HCT116 (cell line): Measurements from ENCODE around the gene CLDN34. TPM values are rescaled to one million over a fixed set of nuclear protein-coding genes. Genes with fewer than 3 reads are reported as not detected.

Source experiments
- ATAC-seq: fragments of 200-7000 bp; cut with Tn5 transposase; 2 replicates; pipeline ENCODE4 v1.9.1; 2020; ENCODE audit warnings: mild to moderate bottlenecking, moderate library complexity
- BruUV-seq: library from RNA; stranded (reverse); fragments of 400-500 nt; replicated peaks from 2 replicates; lab custom pipeline; 2021; lab: Mats Ljungman, UMichigan
- CTCF ChIA-PET: fragments of 300-600 bp; sonication (Branson Sonifier 250); formaldehyde crosslinking; loops from one replicate; lab custom pipeline; 2021; ENCODE audit warnings: antibody characterized with exemption; lab: Charles Lee
- POLR2A ChIA-PET: fragments of 300-600, 350-600 bp; sonication (Branson Sonifier 250); formaldehyde crosslinking; loops from one replicate; lab custom pipeline; 2021; ENCODE audit warnings: antibody characterized with exemption; lab: Charles Lee
- RAD21 ChIA-PET, 2 experiments: fragments of 300-600 bp; sonication (Branson Sonifier 250); formaldehyde crosslinking; loops; one replicate each; lab custom pipeline; 2023; ENCODE audit warnings: low total read pairs in 2 of 2; ENCODE audit not compliant: uncharacterized antibody in 2 of 2, unreplicated experiment in 2 of 2, low non-redundant PET in 1 of 2; lab: Charles Lee
- DNase-seq: peaks from one replicate; pipeline ENCODE4 v3.0.0-alpha.2; 2010; ENCODE audit warnings: low read depth, low spot score
- H2AFZ ChIP-seq: fragments of 200-600 bp; shearing (Covaris generic), sonication (generic); 2 replicates; pipeline ENCODE4 v1.6.1; 2017; ENCODE audit warnings: low read depth, mixed run types, mixed read lengths, antibody characterized with exemption, low read length; ENCODE audit not compliant: poor library complexity, severe bottlenecking
- H3K27ac ChIP-seq: 2 replicates; pipeline ENCODE4 v1.5.1; 2012; ENCODE audit warnings: low read depth, low read length
- H3K27me3 ChIP-seq: fragments of 200-600 bp; sonication (generic); 2 replicates; pipeline ENCODE4 v1.6.1; 2016; ENCODE audit warnings: mixed run types, low read length, mixed read lengths; ENCODE audit not compliant: insufficient read depth
- H3K36me3 ChIP-seq, 2 experiments: fragments of 200-500 bp in 1 of 2; fragments of 200-600 bp in 1 of 2; sonication (Bioruptor generic) in 1 of 2; sonication (generic) in 1 of 2; 2 replicates each; pipeline versions ENCODE4 v1.5.1 to v1.6.1; 2014 to 2016; ENCODE audit warnings: low read length in 2 of 2, inconsistent platforms in 1 of 2, mixed read lengths in 1 of 2, mixed run types in 1 of 2; ENCODE audit not compliant: insufficient read depth in 2 of 2, control insufficient read depth in 1 of 2
- H3K4me1 ChIP-seq, 2 experiments: fragments of 200-600 bp in 1 of 2; sonication (generic) in 1 of 2; 2 replicates each; pipeline versions ENCODE4 v1.5.1 to v1.6.1; 2012 to 2017; ENCODE audit warnings: low read length in 2 of 2, inconsistent platforms in 1 of 2, mild to moderate bottlenecking in 1 of 2, mixed read lengths in 1 of 2, mixed run types in 1 of 2, moderate library complexity in 1 of 2; ENCODE audit not compliant: insufficient read depth in 2 of 2, control insufficient read depth in 1 of 2
- H3K4me2 ChIP-seq: fragments of 200-600 bp; sonication (generic); 2 replicates; pipeline ENCODE4 v1.6.1; 2017; ENCODE audit warnings: mixed run types, low read length, mixed read lengths
- H3K4me3 ChIP-seq, 2 experiments: fragments of 200-600 bp in 1 of 2; sonication (generic) in 1 of 2; replicated peaks in 1 of 2; 2 replicates each; pipeline ENCODE4 v1.5.1; 2011 to 2016; ENCODE audit warnings: low read length in 2 of 2, control low read depth in 1 of 2, low read depth in 1 of 2, mild to moderate bottlenecking in 1 of 2, mixed read lengths in 1 of 2, mixed run types in 1 of 2
- H3K79me2 ChIP-seq: fragments of 200-600 bp; sonication (generic); 2 replicates; pipeline ENCODE4 v1.6.1; 2017; ENCODE audit warnings: mild to moderate bottlenecking, mixed run types, low read length, moderate library complexity, mixed read lengths; ENCODE audit not compliant: insufficient read depth
- H3K9ac ChIP-seq: fragments of 200-600 bp; sonication (generic); 2 replicates; pipeline ENCODE4 v1.6.1; 2016; ENCODE audit warnings: low read length, mixed read lengths
- H3K9me2 ChIP-seq: fragments of 200-600 bp; sonication (generic), shearing (Covaris generic); 2 replicates; pipeline ENCODE4 v1.6.1; 2017; ENCODE audit warnings: mixed run types, mild to moderate bottlenecking, moderate library complexity; ENCODE audit not compliant: insufficient read depth
- H3K9me3 ChIP-seq, 2 experiments: fragments of 200-500 bp in 1 of 2; fragments of 200-600 bp in 1 of 2; sonication (Bioruptor generic) in 1 of 2; sonication (generic) in 1 of 2; 2 replicates each; pipeline ENCODE4 v1.6.1; 2014 to 2017; ENCODE audit warnings: low read length in 2 of 2, mixed read lengths in 2 of 2, inconsistent platforms in 1 of 2, low read depth in 1 of 2, mild to moderate bottlenecking in 1 of 2, mixed run types in 1 of 2, moderate library complexity in 1 of 2; ENCODE audit not compliant: control insufficient read depth in 1 of 2, insufficient read depth in 1 of 2
- H4K20me1 ChIP-seq: fragments of 200-600 bp; sonication (generic), shearing (Covaris generic); 2 replicates; pipeline ENCODE4 v1.6.1; 2017; ENCODE audit warnings: mixed run types, mild to moderate bottlenecking, moderate library complexity; ENCODE audit not compliant: insufficient read depth
- EGR1 ChIP-seq: IDR thresholded peaks from 2 replicates; pipeline ENCODE4 v1.6.1; 2012; ENCODE audit warnings: low read depth
- SIN3A ChIP-seq: IDR thresholded peaks from 2 replicates; pipeline ENCODE4 v1.6.1; 2012; ENCODE audit warnings: low read depth
- SP1 ChIP-seq: IDR thresholded peaks from 2 replicates; pipeline ENCODE4 v1.6.1; 2012; ENCODE audit warnings: low read depth
- SRF ChIP-seq: IDR thresholded peaks from 2 replicates; pipeline ENCODE4 v1.6.1; 2012; ENCODE audit warnings: low read depth
- TCF7L2 ChIP-seq: IDR thresholded peaks from 2 replicates; pipeline ENCODE4 v1.7.0; 2011; ENCODE audit warnings: borderline replicate concordance, inconsistent platforms; ENCODE audit not compliant: insufficient read depth, insufficient read length; ENCODE audit errors: extremely low read depth
- ZFX ChIP-seq: fragments of 450-650 bp; IDR thresholded peaks from 2 replicates; pipeline ENCODE4 v1.6.1; 2017
- intact Hi-C: fragments of 100-400 bp; cut with micrococcal nuclease; formaldehyde crosslinking; loops from 2 replicates; pipeline ENCODE4 v1.10.0; 2022
- total RNA-seq: library from RNA; stranded (reverse); gene quantifications from one replicate; pipeline ENCODE4 v1.2.1, GENCODE V29; 2021; ENCODE audit not compliant: unreplicated experiment
- TF ChIP-seq, protein P1 (sequence below): IDR thresholded peaks from 2 replicates; pipeline ENCODE4 v1.6.1; 2012; ENCODE audit warnings: low read depth

Gene CLDN34
- total RNA-seq, 1 experiment from 2014 or later: not detected

- ChIA-PET RAD21 (no interaction called here), CTCF (no interaction called here), POLR2A (no interaction called here)
- Histone ChIP-seq H3K4me3 (no peak overlapping the region), H2AFZ (no peak overlapping the region), H3K4me1 (no peaks in the 10 kb centered on the region), H3K27me3 (no peaks in the 10 kb centered on the region), H3K9ac (no peak overlapping the region), H4K20me1 (no peaks in the 10 kb centered on the region), H3K4me2 (no peak overlapping the region), H3K27ac (no peak overlapping the region), H3K9me2 (no peaks in the 10 kb centered on the region), H3K9me3 (no peaks in the 10 kb centered on the region), H3K79me2 (no peaks in the 10 kb centered on the region), H3K36me3 (no peaks in the 10 kb centered on the region)
- DNase-seq: no peak
- no peak for TF ChIP-seq EGR1
- no peak for TF ChIP-seq SP1
- no peak for TF ChIP-seq SIN3A
- intact Hi-C loops: no loop called here
- no TSS peak for BruUV-seq
- no peak for ATAC-seq
Measured at GRCh38 chrX:10001496-10001895, 34.3 kb downstream of the CLDN34 start.

- no peak for TF ChIP-seq SRF
- no peak for TF ChIP-seq TCF7L2
- no peak for TF ChIP-seq ZFX
- TF ChIP-seq, protein P1, sequence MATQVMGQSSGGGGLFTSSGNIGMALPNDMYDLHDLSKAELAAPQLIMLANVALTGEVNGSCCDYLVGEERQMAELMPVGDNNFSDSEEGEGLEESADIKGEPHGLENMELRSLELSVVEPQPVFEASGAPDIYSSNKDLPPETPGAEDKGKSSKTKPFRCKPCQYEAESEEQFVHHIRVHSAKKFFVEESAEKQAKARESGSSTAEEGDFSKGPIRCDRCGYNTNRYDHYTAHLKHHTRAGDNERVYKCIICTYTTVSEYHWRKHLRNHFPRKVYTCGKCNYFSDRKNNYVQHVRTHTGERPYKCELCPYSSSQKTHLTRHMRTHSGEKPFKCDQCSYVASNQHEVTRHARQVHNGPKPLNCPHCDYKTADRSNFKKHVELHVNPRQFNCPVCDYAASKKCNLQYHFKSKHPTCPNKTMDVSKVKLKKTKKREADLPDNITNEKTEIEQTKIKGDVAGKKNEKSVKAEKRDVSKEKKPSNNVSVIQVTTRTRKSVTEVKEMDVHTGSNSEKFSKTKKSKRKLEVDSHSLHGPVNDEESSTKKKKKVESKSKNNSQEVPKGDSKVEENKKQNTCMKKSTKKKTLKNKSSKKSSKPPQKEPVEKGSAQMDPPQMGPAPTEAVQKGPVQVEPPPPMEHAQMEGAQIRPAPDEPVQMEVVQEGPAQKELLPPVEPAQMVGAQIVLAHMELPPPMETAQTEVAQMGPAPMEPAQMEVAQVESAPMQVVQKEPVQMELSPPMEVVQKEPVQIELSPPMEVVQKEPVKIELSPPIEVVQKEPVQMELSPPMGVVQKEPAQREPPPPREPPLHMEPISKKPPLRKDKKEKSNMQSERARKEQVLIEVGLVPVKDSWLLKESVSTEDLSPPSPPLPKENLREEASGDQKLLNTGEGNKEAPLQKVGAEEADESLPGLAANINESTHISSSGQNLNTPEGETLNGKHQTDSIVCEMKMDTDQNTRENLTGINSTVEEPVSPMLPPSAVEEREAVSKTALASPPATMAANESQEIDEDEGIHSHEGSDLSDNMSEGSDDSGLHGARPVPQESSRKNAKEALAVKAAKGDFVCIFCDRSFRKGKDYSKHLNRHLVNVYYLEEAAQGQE: no peak
- no peak overlapping the region for H2AFZ ChIP-seq
- ChIA-PET POLR2A (no interaction called here), CTCF (no interaction called here), RAD21 (no interaction called here)
- H3K9ac ChIP-seq: no peak overlapping the region
- H3K4me2 ChIP-seq: no peak overlapping the region
- H3K9me3 ChIP-seq: no peaks in the 10 kb centered on the region
- no peak for DNase-seq
- no peaks in the 10 kb centered on the region for H3K79me2 ChIP-seq
- H4K20me1 ChIP-seq: no peaks in the 10 kb centered on the region
- no TSS peak for BruUV-seq
- H3K27me3 ChIP-seq: no peaks in the 10 kb centered on the region
- ATAC-seq: no peak
- no peak overlapping the region for H3K27ac ChIP-seq
- no peaks in the 10 kb centered on the region for H3K9me2 ChIP-seq
- no peaks in the 10 kb centered on the region for H3K4me1 ChIP-seq
- H3K4me3 ChIP-seq: no peak overlapping the region
- H3K36me3 ChIP-seq: no peaks in the 10 kb centered on the region
- intact Hi-C loops: no loop called here
Measured at GRCh38 chrX:10004832-10005475, 37.8 kb downstream of the CLDN34 start.
